H9 (cell line): ENCODE results near the gene PPM1B. TPM values are rescaled to one million over a fixed set of nuclear protein-coding genes. Genes with fewer than 3 reads are reported as not detected.

Experiments
- DNase-seq: peaks from one replicate; pipeline ENCODE4 v3.0.0-alpha.2; 2017
- H2AFZ ChIP-seq: one replicate; pipeline ENCODE4 v1.6.1; 2013; ENCODE audit warnings: mild to moderate bottlenecking, low read length, control low read depth, moderate library complexity
- H2AK5ac ChIP-seq: 2 replicates; pipeline ENCODE4 v1.6.1; 2013; ENCODE audit warnings: low read length, control low read depth, mixed read lengths; ENCODE audit not compliant: insufficient read length
- H2BK120ac ChIP-seq: one replicate; pipeline ENCODE4 v1.6.1; 2013; ENCODE audit warnings: low read depth, mild to moderate bottlenecking, low read length, control low read depth, inconsistent platforms; ENCODE audit not compliant: poor library complexity, severe bottlenecking
- H2BK12ac ChIP-seq: 2 replicates; pipeline ENCODE4 v1.6.1; 2013; ENCODE audit warnings: low read length, control low read depth, mixed read lengths, low read depth; ENCODE audit not compliant: insufficient read length
- H2BK15ac ChIP-seq: 2 replicates; pipeline ENCODE4 v1.6.1; 2013; ENCODE audit warnings: low read depth, low read length, control low read depth
- H2BK20ac ChIP-seq: one replicate; pipeline ENCODE4 v1.6.1; 2013; ENCODE audit warnings: low read depth, mild to moderate bottlenecking, low read length, control low read depth, inconsistent platforms; ENCODE audit not compliant: poor library complexity, severe bottlenecking
- H2BK5ac ChIP-seq: 2 replicates; pipeline ENCODE4 v1.6.1; 2013; ENCODE audit warnings: low read length, control low read depth, mixed read lengths; ENCODE audit not compliant: insufficient read length
- H3K14ac ChIP-seq: 2 replicates; pipeline ENCODE4 v1.6.1; 2013; ENCODE audit warnings: low read length, control low read depth; ENCODE audit not compliant: insufficient read depth
- H3K18ac ChIP-seq: 2 replicates; pipeline ENCODE4 v1.6.1; 2013; ENCODE audit warnings: low read depth, mild to moderate bottlenecking, mixed read lengths, low read length, control low read depth; ENCODE audit not compliant: insufficient read length
- H3K23ac ChIP-seq: 2 replicates; pipeline ENCODE4 v1.6.1; 2013; ENCODE audit warnings: low read length, control low read depth, mixed read lengths, low read depth; ENCODE audit not compliant: insufficient read length
- H3K23me2 ChIP-seq: 2 replicates; pipeline ENCODE4 v1.6.1; 2013; ENCODE audit warnings: low read depth, mild to moderate bottlenecking, mixed read lengths, low read length, control low read depth; ENCODE audit not compliant: insufficient read length, poor library complexity, severe bottlenecking
- H3K27ac ChIP-seq: 2 replicates; pipeline ENCODE4 v1.5.1; 2013; ENCODE audit warnings: low read length, control low read depth, mixed read lengths, low read depth; ENCODE audit not compliant: insufficient read length
- H3K27me3 ChIP-seq: 2 replicates; pipeline ENCODE4 v1.6.1; 2013; ENCODE audit warnings: low read length, control low read depth, inconsistent platforms; ENCODE audit not compliant: insufficient read depth
- H3K4ac ChIP-seq: 2 replicates; pipeline ENCODE4 v1.6.1; 2013; ENCODE audit warnings: low read depth, mild to moderate bottlenecking, control low read depth, inconsistent platforms, low read length, moderate library complexity
- H3K4me1 ChIP-seq: 2 replicates; pipeline ENCODE4 v1.6.1; 2013; ENCODE audit warnings: low read length, control low read depth, inconsistent platforms; ENCODE audit not compliant: insufficient read depth
- H3K4me2 ChIP-seq: 2 replicates; pipeline ENCODE4 v1.6.1; 2013; ENCODE audit warnings: low read length, control low read depth, mixed read lengths; ENCODE audit not compliant: insufficient read length, insufficient read depth
- H3K56ac ChIP-seq: 2 replicates; pipeline ENCODE4 v1.6.1; 2013; ENCODE audit warnings: low read depth, mild to moderate bottlenecking, mixed read lengths, low read length, control low read depth; ENCODE audit not compliant: insufficient read length
- H3K79me1 ChIP-seq: 2 replicates; pipeline ENCODE4 v1.6.1; 2013; ENCODE audit warnings: low read depth, mild to moderate bottlenecking, moderate library complexity, low read length, control low read depth, inconsistent platforms; ENCODE audit not compliant: insufficient read depth, poor library complexity, severe bottlenecking
- H3K79me2 ChIP-seq: 2 replicates; pipeline ENCODE4 v1.6.1; 2013; ENCODE audit warnings: low read length, control low read depth, inconsistent platforms; ENCODE audit not compliant: insufficient read depth
- H3K9ac ChIP-seq: 2 replicates; pipeline ENCODE4 v1.6.1; 2013; ENCODE audit warnings: low read length, control low read depth, mixed read lengths; ENCODE audit not compliant: insufficient read length; ENCODE audit errors: extremely low read depth
- H3K9me3 ChIP-seq: one replicate; pipeline ENCODE4 v1.6.1; 2013; ENCODE audit warnings: low read depth, low read length, inconsistent platforms; ENCODE audit not compliant: control insufficient read depth
- H3T11ph ChIP-seq: one replicate; pipeline ENCODE4 v1.6.1; 2013; ENCODE audit warnings: mild to moderate bottlenecking, low read length, control low read depth, inconsistent platforms
- H4K20me1 ChIP-seq: one replicate; pipeline ENCODE4 v1.6.1; 2013; ENCODE audit not compliant: control insufficient read depth, insufficient read length, insufficient read depth
- H4K5ac ChIP-seq: 2 replicates; pipeline ENCODE4 v1.6.1; 2013; ENCODE audit warnings: low read depth, mild to moderate bottlenecking, mixed read lengths, low read length, control low read depth; ENCODE audit not compliant: insufficient read length
- H4K8ac ChIP-seq: replicated peaks from 2 replicates; pipeline ENCODE4 v1.6.1; 2013; ENCODE audit warnings: low read length, control low read depth, mixed read lengths, low read depth; ENCODE audit not compliant: insufficient read length
- H4K91ac ChIP-seq: 2 replicates; pipeline ENCODE4 v1.6.1; 2013; ENCODE audit warnings: low read depth, mild to moderate bottlenecking, moderate library complexity, mixed read lengths, low read length, control low read depth; ENCODE audit not compliant: insufficient read length
- H3K27ac Mint-ChIP-seq, 3 experiments: 2 replicates in 2 of 3; 3 replicates in 1 of 3; pipeline ENCODE4 v1.8.0; 2020 to 2021; ENCODE audit warnings: mixed read lengths in 3 of 3, mild to moderate bottlenecking in 1 of 3, moderate library complexity in 1 of 3
- H3K27me3 Mint-ChIP-seq: 2 replicates; pipeline ENCODE4 v1.8.0; 2021; ENCODE audit warnings: low read depth, mild to moderate bottlenecking, moderate library complexity, mixed read lengths
- H3K36me3 Mint-ChIP-seq, 3 experiments: 2 replicates in 2 of 3; 3 replicates in 1 of 3; pipeline ENCODE4 v1.8.0; 2020 to 2021; ENCODE audit warnings: low read depth in 3 of 3, mixed read lengths in 3 of 3; ENCODE audit not compliant: insufficient read depth in 1 of 3
- H3K4me1 Mint-ChIP-seq, 2 experiments: 2 replicates each; pipeline ENCODE4 v1.8.0; 2020; ENCODE audit warnings: mixed read lengths in 2 of 2
- H3K4me3 Mint-ChIP-seq, 2 experiments: 2 replicates in 1 of 2; 3 replicates in 1 of 2; pipeline ENCODE4 v1.8.0; 2020 to 2021; ENCODE audit warnings: mild to moderate bottlenecking in 2 of 2, mixed read lengths in 2 of 2, moderate library complexity in 1 of 2
- H3K9me3 Mint-ChIP-seq, 2 experiments: 2 replicates in 1 of 2; 3 replicates in 1 of 2; pipeline ENCODE4 v1.8.0; 2020; ENCODE audit warnings: mild to moderate bottlenecking in 2 of 2, mixed read lengths in 2 of 2, moderate library complexity in 1 of 2
- total RNA-seq: library from RNA; stranded (reverse); gene quantifications from 2 replicates; pipeline ENCODE4 v1.2.1, GENCODE V29; 2021
- TF ChIP-seq, protein P1 (sequence below): fragments of 200-600 bp; sonication (generic); conservative IDR thresholded peaks from 3 replicates; pipeline ENCODE4 v1.8.0; 2021; ENCODE audit warnings: antibody characterized with exemption, mild to moderate bottlenecking

The PPM1B gene
- total RNA-seq, 1 experiment from 2014 or later, result 156 TPM

DNA sequence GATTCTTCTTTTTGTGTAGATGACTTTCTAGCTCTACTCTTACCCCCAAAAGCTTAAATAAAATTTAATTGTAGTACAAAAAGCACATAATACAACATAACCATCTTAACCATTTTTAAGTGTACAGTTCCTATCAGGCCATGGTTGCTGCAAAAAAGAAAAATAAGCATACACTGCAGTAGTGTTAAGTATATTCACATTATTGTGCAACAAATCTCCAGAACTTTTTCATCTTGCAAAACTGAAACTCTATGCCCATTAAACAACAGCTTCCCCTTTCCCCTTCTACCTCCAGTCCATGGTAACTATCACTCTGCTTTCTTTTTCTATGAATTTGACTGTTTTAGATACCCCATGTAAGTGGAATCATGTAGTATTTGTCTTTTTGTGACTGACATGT lies 18.1 kb downstream of the PPM1B start:
- peak overlapping the region in 1 of 3 experiments; percentile 6; a peak in 3 of 7 replicates for H3K27ac Mint-ChIP-seq
- Histone ChIP-seq H4K20me1 (no peaks in the 10 kb centered on the region), H2AFZ (no peak overlapping the region), H4K8ac (no peak overlapping the region), H3T11ph (no peak overlapping the region), H3K9me3 (no peaks in the 10 kb centered on the region), H3K18ac (no peak overlapping the region), H3K9ac (no peak overlapping the region), H3K79me1 (no peaks in the 10 kb centered on the region), H2AK5ac (no peak overlapping the region), H3K27ac (no peak overlapping the region), H4K91ac (no peak overlapping the region), H3K56ac (no peak overlapping the region), H2BK120ac (no peak overlapping the region), H2BK20ac (no peak overlapping the region), H3K79me2 (peaks cover 72% of the 10 kb centered on the region), H2BK12ac (no peak overlapping the region), H3K23ac (no peak overlapping the region), H3K4me2 (no peak overlapping the region), H2BK15ac (no peak overlapping the region), H2BK5ac (no peak overlapping the region), H3K23me2 (no peaks in the 10 kb centered on the region), H3K27me3 (no peaks in the 10 kb centered on the region), H3K4me1 (no peaks in the 10 kb centered on the region; the same call in 1 of the 2 replicates), H4K5ac (no peak overlapping the region), H3K4ac (no peak overlapping the region), H3K14ac (no peak overlapping the region)
- H3K4me1 Mint-ChIP-seq, result peaks cover 60 to 62% of the 10 kb centered on the region in 2 experiments
- no peaks in the 10 kb centered on the region for H3K9me3 Mint-ChIP-seq
- TF ChIP-seq, protein P1, sequence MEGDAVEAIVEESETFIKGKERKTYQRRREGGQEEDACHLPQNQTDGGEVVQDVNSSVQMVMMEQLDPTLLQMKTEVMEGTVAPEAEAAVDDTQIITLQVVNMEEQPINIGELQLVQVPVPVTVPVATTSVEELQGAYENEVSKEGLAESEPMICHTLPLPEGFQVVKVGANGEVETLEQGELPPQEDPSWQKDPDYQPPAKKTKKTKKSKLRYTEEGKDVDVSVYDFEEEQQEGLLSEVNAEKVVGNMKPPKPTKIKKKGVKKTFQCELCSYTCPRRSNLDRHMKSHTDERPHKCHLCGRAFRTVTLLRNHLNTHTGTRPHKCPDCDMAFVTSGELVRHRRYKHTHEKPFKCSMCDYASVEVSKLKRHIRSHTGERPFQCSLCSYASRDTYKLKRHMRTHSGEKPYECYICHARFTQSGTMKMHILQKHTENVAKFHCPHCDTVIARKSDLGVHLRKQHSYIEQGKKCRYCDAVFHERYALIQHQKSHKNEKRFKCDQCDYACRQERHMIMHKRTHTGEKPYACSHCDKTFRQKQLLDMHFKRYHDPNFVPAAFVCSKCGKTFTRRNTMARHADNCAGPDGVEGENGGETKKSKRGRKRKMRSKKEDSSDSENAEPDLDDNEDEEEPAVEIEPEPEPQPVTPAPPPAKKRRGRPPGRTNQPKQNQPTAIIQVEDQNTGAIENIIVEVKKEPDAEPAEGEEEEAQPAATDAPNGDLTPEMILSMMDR, result no peak
- no peak overlapping the region for H3K4me3 Mint-ChIP-seq
- DNase-seq, result no peak
- H3K27me3 Mint-ChIP-seq, result no peaks in the 10 kb centered on the region
- peaks cover 10 to 28% (median 16%) of the 10 kb centered on the region in 3 experiments for H3K36me3 Mint-ChIP-seq
